ENCODE data around the gene PPP2R1A.

PPP2R1A gene

GRCh38 chr19:52170863-52171320, 19.0 kb upstream of the PPP2R1A start:
- TF ChIP-seq CTCF (IDR thresholded peaks at IDR 0.05) = no peak
- peak; percentile 77 for DNase-seq (ENCODE audit: low spot score)
- peak overlapping the region; percentile 81 for H3K4me3 ChIP-seq
- H3K27ac ChIP-seq = peak overlapping the region; percentile 78 to 87

- no peak for TF ChIP-seq CTCF (IDR thresholded peaks at IDR 0.05)
- Histone ChIP-seq H3K27ac (peak within 1 kb of the TSS; percentile 78 to 87), H3K4me3 (peak within 1 kb of the TSS; percentile 81)
- peak; percentile 90 for DNase-seq (ENCODE audit: low spot score)
These were observed 18.3 kb upstream of the PPP2R1A start, which contains the start of gene ZNF836 for GRCh38 chr19:52171321-52172169. Gene ZNF836, minus strand, starts transcription at chr19:52171621. Its CDS starts 3,549 bp downstream, at chr19:52168072.

- DNase-seq (ENCODE audit: low spot score) = no peak
These were observed 17.5 kb upstream of the PPP2R1A start for GRCh38 chr19:52172347-52172746.

GRCh38 chr19:52176574-52176973, 13.3 kb upstream of the PPP2R1A start:
- TF ChIP-seq CTCF (IDR thresholded peaks at IDR 0.05) = no peak
- peak; percentile 36 for DNase-seq (ENCODE audit: low spot score)
- H3K27ac ChIP-seq = no peak overlapping the region
- H3K4me3 ChIP-seq = no peak overlapping the region

More at GRCh38 chr19:52172347-52172746, 17.5 kb upstream of the PPP2R1A start:
- Histone ChIP-seq H3K27ac (peak overlapping the region in 1 of 2 donors; percentile 87), H3K4me3 (no peak overlapping the region)
- no peak for TF ChIP-seq CTCF (IDR thresholded peaks at IDR 0.05)

- H3K27ac ChIP-seq = no peak overlapping the region
- H3K4me3 ChIP-seq = no peak overlapping the region
- TF ChIP-seq CTCF (IDR thresholded peaks at IDR 0.05) = no peak
- no peak for DNase-seq (ENCODE audit: low spot score)
These were observed 2.4 kb upstream of the PPP2R1A start for GRCh38 chr19:52187407-52187806.

GRCh38 chr19:52188822-52189734, 774 bp upstream of the PPP2R1A start:
- no peak for DNase-seq (ENCODE audit: low spot score)
- Histone ChIP-seq H3K4me3 (peak overlapping the region; percentile 70), H3K27ac (peak overlapping the region; percentile 78 to 93)
- TF ChIP-seq CTCF (IDR thresholded peaks at IDR 0.05) = no peak

Measured in coronary artery (tissue), 2 donors.